Activated T-helper 17 cell treated with anti-CD3 and anti-CD28 coated beads, Interleukin-2, amount 50 U/mL, for 72 hours (primary cell): Measurements from ENCODE around the gene KLC1. TPM values are rescaled to one million over a fixed set of nuclear protein-coding genes. Genes with fewer than 3 reads are reported as not detected.

ENCODE experiments used
- ATAC-seq: fragments of 150-1000 bp; cut with Tn5 transposase; replicated peaks from 2 replicates; pipeline ENCODE4 v1.10.0; 2021; ENCODE audit warnings: mild to moderate bottlenecking, moderate library complexity
- H3K27ac Mint-ChIP-seq: one replicate; pipeline ENCODE4 v1.8.0; 2022; ENCODE audit warnings: mixed read lengths
- H3K27me3 Mint-ChIP-seq: one replicate; pipeline ENCODE4 v1.8.0; 2022; ENCODE audit warnings: mixed read lengths
- H3K36me3 Mint-ChIP-seq: one replicate; pipeline ENCODE4 v1.8.0; 2022; ENCODE audit warnings: low read depth, mild to moderate bottlenecking, mixed read lengths
- H3K4me1 Mint-ChIP-seq: one replicate; pipeline ENCODE4 v1.8.0; 2022; ENCODE audit warnings: mixed read lengths
- H3K4me3 Mint-ChIP-seq: one replicate; pipeline ENCODE4 v1.8.0; 2022; ENCODE audit warnings: mild to moderate bottlenecking, mixed read lengths
- H3K9me3 Mint-ChIP-seq: one replicate; pipeline ENCODE4 v1.8.0; 2022; ENCODE audit warnings: mixed read lengths
- total RNA-seq, 2 donors: library from RNA; stranded (reverse); gene quantifications; one replicate each; pipeline ENCODE4 v1.2.3, GENCODE V29; 2022

KLC1 gene
- total RNA-seq, 2 donors from 2014 or later: 135 to 137 TPM

GRCh38 chr14:103729496-103730448 is 100.8 kb downstream of the KLC1 start:
- no peak overlapping the region for H3K4me3 Mint-ChIP-seq
- no peaks in the 10 kb centered on the region for H3K9me3 Mint-ChIP-seq
- peaks cover 35% of the 10 kb centered on the region for H3K36me3 Mint-ChIP-seq
- no peaks in the 10 kb centered on the region for H3K27me3 Mint-ChIP-seq
- no peak overlapping the region for H3K27ac Mint-ChIP-seq
- no peaks in the 10 kb centered on the region for H3K4me1 Mint-ChIP-seq
- ATAC-seq: no peak

DNA sequence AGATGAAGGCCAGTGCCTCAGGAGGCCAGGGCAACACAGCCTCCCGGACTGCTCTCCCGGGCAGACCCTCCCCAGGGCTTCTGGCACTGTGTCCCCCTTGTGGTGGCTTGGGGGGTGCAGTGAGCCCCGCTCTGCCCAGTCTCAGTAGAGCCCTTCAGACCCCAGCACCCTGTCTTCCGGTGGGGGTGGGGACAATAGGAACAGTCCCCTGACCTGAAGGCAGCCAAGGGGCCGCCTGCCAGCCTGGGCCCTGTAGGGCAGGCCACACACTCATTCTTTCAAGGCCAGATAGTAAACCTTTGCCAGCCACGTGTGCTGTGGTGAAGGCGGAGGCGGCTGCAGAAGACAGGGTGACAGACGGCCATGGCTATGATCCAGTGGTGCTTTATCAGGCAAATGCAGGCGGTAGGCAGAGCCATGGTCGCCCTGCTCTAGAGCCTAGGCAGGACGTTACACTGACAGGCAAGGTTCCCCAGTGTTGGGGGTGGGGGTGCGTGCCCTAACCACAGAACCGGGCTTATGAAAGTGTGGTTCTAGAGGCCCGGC is 101.6 kb downstream of the KLC1 start:
- H3K36me3 Mint-ChIP-seq: peaks cover 38% of the 10 kb centered on the region
- no peak for ATAC-seq
- H3K27ac Mint-ChIP-seq: no peak overlapping the region
- H3K4me1 Mint-ChIP-seq: no peaks in the 10 kb centered on the region
- no peaks in the 10 kb centered on the region for H3K27me3 Mint-ChIP-seq
- H3K4me3 Mint-ChIP-seq: no peak overlapping the region
- no peaks in the 10 kb centered on the region for H3K9me3 Mint-ChIP-seq

- H3K36me3 Mint-ChIP-seq: peaks cover 38% of the 10 kb centered on the region
- no peak overlapping the region for H3K27ac Mint-ChIP-seq
- H3K9me3 Mint-ChIP-seq: no peaks in the 10 kb centered on the region
- no peaks in the 10 kb centered on the region for H3K27me3 Mint-ChIP-seq
- H3K4me1 Mint-ChIP-seq: no peaks in the 10 kb centered on the region
- no peak overlapping the region for H3K4me3 Mint-ChIP-seq
- no peak for ATAC-seq
These were observed 102.5 kb downstream of the KLC1 start for GRCh38 chr14:103731481-103731880.

DNA sequence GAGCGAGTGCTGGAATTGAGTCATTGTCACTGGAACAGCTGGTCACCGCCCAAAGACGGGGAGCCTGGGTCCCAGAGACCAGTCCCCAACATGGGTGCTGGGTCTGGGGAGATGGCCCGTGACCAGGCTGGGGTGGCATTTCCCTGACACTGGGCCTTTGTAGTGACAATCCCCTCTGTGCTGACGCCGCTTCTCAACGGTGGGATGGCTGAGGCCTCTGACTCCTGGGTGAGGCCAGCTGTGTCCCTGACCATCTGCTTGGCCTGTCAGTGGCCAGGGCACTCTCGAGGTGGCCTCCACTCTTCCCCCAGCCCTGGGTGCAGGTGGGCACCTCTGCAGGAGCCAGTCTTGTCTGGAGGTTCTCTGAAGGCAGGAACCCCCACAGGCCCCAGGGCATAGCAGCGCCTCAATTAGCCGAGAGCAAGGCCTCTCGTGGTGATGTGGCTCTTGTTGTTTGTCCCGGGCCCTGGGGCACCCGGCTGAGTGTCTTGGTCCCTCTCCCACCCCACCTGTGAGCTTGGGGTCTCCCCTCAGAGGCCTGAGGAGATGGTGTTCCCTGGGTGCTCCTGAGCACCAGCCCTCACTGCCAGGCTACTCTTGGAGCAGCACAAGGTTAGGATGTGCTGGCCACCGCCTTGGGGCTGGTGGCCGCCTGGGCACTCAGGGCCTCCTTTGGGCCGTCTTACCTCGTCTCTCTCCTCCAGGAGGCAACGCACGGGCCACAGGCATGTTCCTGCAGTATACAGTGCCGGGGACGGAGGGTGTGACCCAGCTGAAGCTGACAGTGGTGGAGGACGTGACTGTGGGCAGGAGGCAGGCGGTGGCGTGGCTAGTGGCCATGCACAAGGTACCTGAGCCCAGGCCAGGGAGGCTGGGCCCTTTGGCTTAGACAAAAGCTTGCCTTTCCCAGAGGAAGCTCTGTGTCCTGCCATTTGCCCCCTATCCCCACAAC is 103.2 kb downstream of the KLC1 start:
- no peak for ATAC-seq
- H3K27me3 Mint-ChIP-seq: no peaks in the 10 kb centered on the region
- no peak overlapping the region for H3K4me3 Mint-ChIP-seq
- peaks cover 38% of the 10 kb centered on the region for H3K36me3 Mint-ChIP-seq
- no peaks in the 10 kb centered on the region for H3K4me1 Mint-ChIP-seq
- H3K9me3 Mint-ChIP-seq: no peaks in the 10 kb centered on the region
- H3K27ac Mint-ChIP-seq: no peak overlapping the region

DNA sequence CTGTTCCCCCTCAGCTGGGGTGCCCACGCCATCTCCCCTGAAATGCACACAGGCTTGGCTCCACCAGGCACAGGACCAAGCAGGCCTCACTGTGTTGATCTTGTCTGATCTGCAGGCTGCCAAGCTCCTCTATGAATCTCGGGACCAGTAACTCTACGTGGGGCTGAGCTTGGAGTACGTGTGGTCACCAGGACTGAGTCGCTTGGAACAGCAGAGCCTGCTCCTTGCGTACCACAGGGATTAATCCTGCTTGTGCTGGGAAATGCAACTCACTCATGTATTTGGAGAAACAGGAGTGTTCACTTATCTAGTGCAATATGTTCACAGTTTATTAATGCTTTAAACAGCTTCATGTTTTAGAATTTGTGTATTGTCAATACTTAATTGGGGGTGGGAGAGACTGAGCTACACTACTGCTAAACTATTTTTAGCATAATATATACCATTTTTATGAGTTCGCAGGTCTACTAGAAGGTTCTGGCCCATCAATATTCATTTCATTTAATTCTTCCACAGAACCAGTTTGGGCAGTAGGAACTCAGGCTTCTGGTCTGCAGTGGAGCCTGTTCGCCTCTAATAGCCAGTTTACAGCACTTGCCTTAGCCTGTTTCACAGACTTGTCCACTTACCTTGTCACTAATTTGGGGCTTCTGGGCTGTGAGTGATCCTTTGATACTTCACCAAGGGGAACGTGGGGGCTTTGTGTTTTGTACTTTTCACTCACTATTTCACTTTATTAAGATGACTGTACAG is 104.0 kb downstream of the KLC1 start:
- Mint-ChIP-seq H3K27ac (no peak overlapping the region), H3K4me3 (no peak overlapping the region)
- ATAC-seq: no peak

DNA sequence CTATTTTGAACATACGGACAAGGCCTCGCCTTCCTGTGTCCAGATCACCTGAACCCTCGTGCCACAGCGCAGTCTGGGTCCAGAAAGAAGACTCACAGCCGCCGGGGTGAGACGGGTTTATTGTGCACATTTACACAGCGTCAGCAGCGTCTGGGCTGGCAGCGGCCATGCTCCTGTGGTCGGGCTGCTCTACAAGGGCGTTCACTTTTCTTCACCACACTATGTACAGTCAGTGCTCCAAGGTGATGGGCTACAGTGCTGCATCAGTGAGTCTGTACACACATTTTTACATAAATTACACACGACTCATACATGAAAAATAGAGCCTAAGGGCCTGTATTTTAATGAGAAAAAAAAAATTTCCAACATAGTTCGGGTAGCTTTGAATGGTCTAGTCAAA is 104.6 kb downstream of the KLC1 start:
- no peaks in the 10 kb centered on the region for H3K9me3 Mint-ChIP-seq
- H3K4me3 Mint-ChIP-seq: no peak overlapping the region
- H3K27ac Mint-ChIP-seq: no peak overlapping the region
- no peaks in the 10 kb centered on the region for H3K27me3 Mint-ChIP-seq
- H3K36me3 Mint-ChIP-seq: peaks cover 39% of the 10 kb centered on the region
- H3K4me1 Mint-ChIP-seq: no peaks in the 10 kb centered on the region
- ATAC-seq: no peak

More for the DNA sequence above, 104.0 kb downstream of the KLC1 start:
- no peaks in the 10 kb centered on the region for H3K4me1 Mint-ChIP-seq
- no peaks in the 10 kb centered on the region for H3K9me3 Mint-ChIP-seq
- no peaks in the 10 kb centered on the region for H3K27me3 Mint-ChIP-seq
- peaks cover 38% of the 10 kb centered on the region for H3K36me3 Mint-ChIP-seq

GRCh38 chr14:103734081-103734888 is 105.3 kb downstream of the KLC1 start:
- Mint-ChIP-seq H3K9me3 (no peaks in the 10 kb centered on the region), H3K4me3 (no peak overlapping the region), H3K4me1 (no peaks in the 10 kb centered on the region), H3K36me3 (peaks cover 35% of the 10 kb centered on the region), H3K27ac (no peak overlapping the region), H3K27me3 (no peaks in the 10 kb centered on the region)
- no peak for ATAC-seq

DNA sequence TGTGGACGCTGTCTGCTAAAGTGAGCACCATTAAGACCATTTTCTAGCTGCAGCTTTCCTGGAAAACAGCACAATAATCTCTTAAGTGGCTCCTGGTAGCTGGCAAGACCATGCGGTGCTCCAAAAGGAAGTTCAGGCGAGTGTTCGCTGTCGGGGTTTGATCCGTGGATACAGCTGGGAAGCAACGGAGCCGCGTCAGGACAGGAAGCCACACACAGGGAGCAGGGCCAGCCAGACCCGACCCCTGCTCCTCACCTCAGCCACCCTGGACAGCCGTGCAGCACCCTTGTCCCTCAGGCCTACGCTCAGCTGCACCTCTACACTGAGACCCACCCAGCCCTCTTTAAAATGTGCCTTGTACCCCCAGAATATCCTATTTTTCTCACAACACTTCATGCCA is 106.0 kb downstream of the KLC1 start:
- Mint-ChIP-seq H3K36me3 (peaks cover 33% of the 10 kb centered on the region), H3K4me3 (no peak overlapping the region), H3K27me3 (no peaks in the 10 kb centered on the region), H3K9me3 (no peaks in the 10 kb centered on the region), H3K27ac (no peak overlapping the region), H3K4me1 (no peaks in the 10 kb centered on the region)
- ATAC-seq: no peak

GRCh38 chr14:103735439-103735814 is 106.4 kb downstream of the KLC1 start:
- Mint-ChIP-seq H3K4me3 (no peak overlapping the region), H3K9me3 (no peaks in the 10 kb centered on the region), H3K27me3 (no peaks in the 10 kb centered on the region), H3K4me1 (no peaks in the 10 kb centered on the region), H3K27ac (no peak overlapping the region), H3K36me3 (peaks cover 33% of the 10 kb centered on the region)
- no peak for ATAC-seq

DNA sequence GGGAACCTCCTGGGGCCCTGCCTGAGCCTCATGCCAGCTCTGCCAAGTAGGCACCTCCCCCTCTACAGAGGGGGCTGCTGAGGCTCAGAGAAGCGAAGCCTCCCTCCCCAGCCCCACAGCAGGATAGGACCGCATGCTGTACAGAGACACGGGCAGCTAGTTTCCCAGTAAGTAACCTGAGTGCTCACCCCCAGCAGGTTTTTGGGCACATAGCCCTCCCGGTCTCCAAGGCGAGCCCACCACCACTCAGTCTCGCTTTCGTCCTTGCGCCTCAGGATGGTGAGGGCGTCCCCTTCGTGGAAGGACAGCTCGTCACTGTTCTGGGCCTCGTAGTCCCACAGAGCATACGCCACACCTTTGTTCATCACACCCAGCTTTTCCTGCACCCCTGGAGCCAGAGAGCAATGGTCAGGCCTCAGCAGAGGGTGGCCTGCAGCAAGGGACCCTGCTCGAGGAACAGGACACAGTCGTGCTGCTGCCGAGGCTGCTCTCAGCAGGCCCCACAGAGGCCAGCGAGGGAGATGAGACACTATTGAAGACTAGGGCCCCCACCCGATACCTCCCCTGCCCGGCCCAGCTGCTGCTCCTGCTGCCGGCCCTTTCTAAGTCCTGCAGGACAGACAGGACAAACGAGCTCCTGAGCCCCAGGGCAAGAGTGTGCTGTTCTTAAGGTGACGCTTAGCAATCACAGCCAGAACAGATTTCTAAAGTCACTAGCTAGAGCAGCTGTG is 107.0 kb downstream of the KLC1 start:
- H3K4me3 Mint-ChIP-seq: no peak overlapping the region
- H3K27ac Mint-ChIP-seq: no peak overlapping the region
- no peaks in the 10 kb centered on the region for H3K4me1 Mint-ChIP-seq
- H3K27me3 Mint-ChIP-seq: no peaks in the 10 kb centered on the region
- peaks cover 33% of the 10 kb centered on the region for H3K36me3 Mint-ChIP-seq
- ATAC-seq: no peak
- H3K9me3 Mint-ChIP-seq: no peaks in the 10 kb centered on the region

DNA sequence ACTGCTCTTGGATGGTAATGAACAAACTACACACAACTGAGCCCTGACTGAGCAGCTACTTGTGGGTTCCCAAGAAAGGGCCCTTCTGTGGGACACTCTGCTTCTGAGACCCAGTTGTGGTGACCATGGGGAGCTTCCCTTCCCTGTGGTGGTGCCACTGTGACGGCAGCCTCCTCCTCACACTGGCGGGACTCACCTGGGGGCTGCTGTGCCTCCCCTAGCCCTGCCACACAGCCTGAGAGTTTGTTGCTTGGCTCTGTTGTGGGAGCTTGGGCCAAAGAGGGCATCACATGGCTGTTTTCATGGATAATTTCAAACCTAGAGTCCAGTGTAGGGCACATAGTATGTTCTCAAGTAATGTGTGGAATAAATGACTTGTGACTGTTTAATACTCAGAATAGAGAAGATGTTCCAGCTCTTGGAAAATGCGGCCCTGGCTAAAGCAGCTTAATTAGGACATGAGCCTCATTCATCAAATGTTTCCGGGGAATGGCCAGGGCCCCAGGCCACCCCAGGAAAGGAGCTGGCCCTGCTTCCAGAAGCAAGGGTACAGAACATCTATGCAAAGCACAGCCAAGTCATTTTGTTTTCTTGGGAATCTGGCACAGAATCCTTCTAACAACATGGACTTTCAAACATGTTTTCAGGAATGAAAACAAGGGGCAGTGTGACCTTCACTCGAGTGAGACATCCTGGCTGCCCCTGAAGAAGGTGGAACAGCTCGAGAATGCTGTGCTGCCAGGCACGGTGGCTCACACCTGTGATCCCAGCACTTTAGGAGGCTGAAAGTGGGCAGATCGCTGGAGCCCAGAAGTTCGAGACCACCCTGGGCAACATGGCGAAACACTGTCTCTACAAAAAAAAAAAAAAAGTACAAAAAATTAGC is 107.8 kb downstream of the KLC1 start:
- Mint-ChIP-seq H3K27ac (no peak overlapping the region), H3K4me1 (no peaks in the 10 kb centered on the region), H3K27me3 (no peaks in the 10 kb centered on the region), H3K9me3 (no peaks in the 10 kb centered on the region), H3K36me3 (peaks cover 34% of the 10 kb centered on the region), H3K4me3 (no peak overlapping the region)
- no peak for ATAC-seq

GRCh38 chr14:103737432-103738045 is 108.5 kb downstream of the KLC1 start:
- no peaks in the 10 kb centered on the region for H3K4me1 Mint-ChIP-seq
- H3K27ac Mint-ChIP-seq: no peak overlapping the region
- no peaks in the 10 kb centered on the region for H3K9me3 Mint-ChIP-seq
- H3K27me3 Mint-ChIP-seq: no peaks in the 10 kb centered on the region
- no peak overlapping the region for H3K4me3 Mint-ChIP-seq
- H3K36me3 Mint-ChIP-seq: peaks cover 38% of the 10 kb centered on the region
- ATAC-seq: no peak
